GM23248 (cell line): ENCODE results near the gene TMEM91.

Experiments used
- EZH2 ChIP-seq: fragments of 200-600 bp; sonication (generic); IDR thresholded peaks from 2 replicates; pipeline ENCODE4 v1.6.1; 2018; ENCODE audit warnings: antibody characterized with exemption, mild to moderate bottlenecking; ENCODE audit not compliant: insufficient read depth, poor library complexity, severe bottlenecking
- EZH2phosphoT487 ChIP-seq: fragments of 200-600 bp; sonication (generic); IDR thresholded peaks from 2 replicates; pipeline ENCODE4 v1.6.1; 2018; ENCODE audit warnings: antibody characterized with exemption, moderate library complexity, mild to moderate bottlenecking, low read depth; ENCODE audit not compliant: insufficient read depth

DNA sequence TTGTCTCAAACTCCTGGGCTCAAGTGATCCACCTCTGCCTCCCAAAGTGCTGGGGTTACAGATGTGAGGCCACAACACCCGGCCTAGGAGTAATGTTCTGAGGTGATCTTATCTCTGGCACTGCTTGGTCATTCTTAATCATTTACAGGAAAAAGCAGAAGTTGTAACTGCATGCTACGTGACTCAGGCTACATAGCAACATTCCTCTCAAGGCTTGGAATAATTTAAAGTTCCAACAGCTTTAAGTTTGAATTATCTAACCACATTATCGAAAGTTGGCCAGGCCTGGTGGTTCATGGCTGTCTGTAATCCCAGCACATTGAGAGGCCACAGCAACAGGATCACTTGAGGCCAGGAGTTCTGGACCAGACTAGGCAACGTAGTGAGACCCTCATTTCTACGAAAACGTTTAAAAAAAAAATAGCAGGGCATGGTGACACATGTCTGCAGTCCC, 8.5 kb upstream of the TMEM91 start:
- TF ChIP-seq EZH2 (no peak), EZH2phosphoT487 (no peak)
